Loucy (cell line): ENCODE results near the gene RELCH.
A peak's percentile ranks its signal among the peaks of the same experiment; 100 is the strongest.

Experiments
- H2AFZ ChIP-seq: fragments of 200-600 bp; sonication (generic); 2 replicates; pipeline ENCODE4 v1.6.0; 2016; ENCODE audit warnings: antibody characterized with exemption, mild to moderate bottlenecking, low read length, moderate library complexity
- H3F3A ChIP-seq: fragments of 200-600 bp; 2 replicates; pipeline ENCODE4 v1.6.0; 2016; ENCODE audit warnings: antibody characterized with exemption, low read depth, mild to moderate bottlenecking
- H3K27me3 ChIP-seq: fragments of 200-600 bp; sonication (generic); 2 replicates; pipeline ENCODE4 v1.6.1; 2014; ENCODE audit warnings: low read length, mild to moderate bottlenecking; ENCODE audit not compliant: insufficient read depth, poor library complexity, severe bottlenecking
- H3K36me3 ChIP-seq: fragments of 200-600 bp; sonication (generic); 2 replicates; pipeline ENCODE4 v1.6.1; 2016; ENCODE audit warnings: low read length; ENCODE audit not compliant: insufficient read depth
- H3K4me1 ChIP-seq: fragments of 200-600 bp; sonication (generic); 2 replicates; pipeline ENCODE4 v1.5.1; 2014; ENCODE audit warnings: low read length, mild to moderate bottlenecking; ENCODE audit not compliant: insufficient read depth, poor library complexity, severe bottlenecking
- H3K4me2 ChIP-seq: fragments of 200-600 bp; sonication (generic); 2 replicates; pipeline ENCODE4 v1.6.0; 2014; ENCODE audit warnings: antibody characterized with exemption, low read length, low read depth, mild to moderate bottlenecking; ENCODE audit not compliant: poor library complexity, severe bottlenecking
- H3K4me3 ChIP-seq: fragments of 200-600 bp; sonication (generic); 2 replicates; pipeline ENCODE4 v1.5.1; 2014; ENCODE audit warnings: low read length, mild to moderate bottlenecking, mixed read lengths; ENCODE audit not compliant: poor library complexity, severe bottlenecking
- H3K79me2 ChIP-seq: fragments of 200-600 bp; sonication (generic); 2 replicates; pipeline ENCODE4 v1.6.1; 2014; ENCODE audit warnings: low read length; ENCODE audit not compliant: insufficient read depth
- H3K9ac ChIP-seq: fragments of 200-600 bp; sonication (generic); 2 replicates; pipeline ENCODE4 v1.6.0; 2014; ENCODE audit warnings: mild to moderate bottlenecking, low read depth, low read length, moderate library complexity; ENCODE audit not compliant: poor library complexity, severe bottlenecking
- H3K9me2 ChIP-seq: fragments of 200-600 bp; sonication (generic); replicated peaks from 2 replicates; pipeline ENCODE4 v1.6.1; 2016; ENCODE audit warnings: low read depth, low read length, mixed read lengths
- H3K9me3 ChIP-seq: fragments of 200-600 bp; sonication (generic); 2 replicates; pipeline ENCODE4 v1.6.1; 2014; ENCODE audit warnings: mild to moderate bottlenecking, antibody characterized with exemption, low read length, low read depth; ENCODE audit not compliant: insufficient read depth
- H4K20me1 ChIP-seq: fragments of 200-600 bp; sonication (generic); 2 replicates; pipeline ENCODE4 v1.6.0; 2014; ENCODE audit warnings: antibody characterized with exemption, low read length, mild to moderate bottlenecking; ENCODE audit not compliant: insufficient read depth, poor library complexity, severe bottlenecking
- CTCF ChIP-seq: fragments of 200-600 bp; sonication (generic); conservative IDR thresholded peaks from 2 replicates; pipeline ENCODE4 v1.5.1; 2014; ENCODE audit warnings: mild to moderate bottlenecking, antibody characterized with exemption, low read length
- EZH2phosphoT487 ChIP-seq: fragments of 200-600 bp; IDR thresholded peaks from 2 replicates; pipeline ENCODE4 v1.6.1; 2018; ENCODE audit warnings: antibody characterized with exemption, mild to moderate bottlenecking, moderate library complexity, borderline replicate concordance

Gene RELCH

GRCh38 chr18:62182220-62182619, 4.8 kb upstream of the RELCH start:
- Histone ChIP-seq H3K9ac (no peak overlapping the region), H3K9me3 (no peaks in the 10 kb centered on the region), H4K20me1 (peaks cover under 1% of the 10 kb centered on the region), H3K79me2 (peaks cover 28% of the 10 kb centered on the region), H3K4me3 (no peak overlapping the region), H3K4me2 (no peak overlapping the region), H2AFZ (no peak overlapping the region), H3F3A (peaks cover 4% of the 10 kb centered on the region; the same call in 1 of the 2 replicates), H3K4me1 (peaks cover 32% of the 10 kb centered on the region), H3K27me3 (peaks cover under 1% of the 10 kb centered on the region), H3K9me2 (no peaks in the 10 kb centered on the region), H3K36me3 (no peaks in the 10 kb centered on the region)
- TF ChIP-seq EZH2phosphoT487 (no peak), CTCF (peak; percentile 58)

GRCh38 chr18:62183578-62184195, 3.4 kb upstream of the RELCH start:
- no peaks in the 10 kb centered on the region for H3K9me3 ChIP-seq
- H3K27me3 ChIP-seq: peaks cover 7% of the 10 kb centered on the region
- peak overlapping the region; percentile 95 for H3K4me2 ChIP-seq

GRCh38 chr18:62186499-62186773, 619 bp upstream of the RELCH start:
- H3K4me1 ChIP-seq: peaks cover 44% of the 10 kb centered on the region
- H3K36me3 ChIP-seq: no peaks in the 10 kb centered on the region
- no peaks in the 10 kb centered on the region for H3K9me2 ChIP-seq
- H3K4me2 ChIP-seq: peak overlapping the region; percentile 95
- no peaks in the 10 kb centered on the region for H3F3A ChIP-seq
- H3K9me3 ChIP-seq: no peaks in the 10 kb centered on the region
- peak overlapping the region; percentile 94 for H2AFZ ChIP-seq
- peaks cover 65% of the 10 kb centered on the region for H3K79me2 ChIP-seq
- H3K27me3 ChIP-seq: peaks cover 7% of the 10 kb centered on the region
- H3K4me3 ChIP-seq: peak overlapping the region; percentile 99
- peak overlapping the region; percentile 80 for H3K9ac ChIP-seq
- TF ChIP-seq EZH2phosphoT487: no peak
- no peak for TF ChIP-seq CTCF
- H4K20me1 ChIP-seq: peaks cover 37% of the 10 kb centered on the region

More at GRCh38 chr18:62183578-62184195, 3.4 kb upstream of the RELCH start:
- Histone ChIP-seq H3K79me2 (peaks cover 43% of the 10 kb centered on the region), H3K4me3 (peak overlapping the region; percentile 39), H3K36me3 (no peaks in the 10 kb centered on the region), H3F3A (no peaks in the 10 kb centered on the region), H3K4me1 (peaks cover 23% of the 10 kb centered on the region), H4K20me1 (peaks cover 15% of the 10 kb centered on the region), H3K9ac (no peak overlapping the region), H3K9me2 (no peaks in the 10 kb centered on the region), H2AFZ (no peak overlapping the region)
- TF ChIP-seq CTCF (peak; percentile 92), EZH2phosphoT487 (no peak)
